ENCODE results near the gene CITED2.
"Not testable (repeated sequence)": the region's sequence is repeated elsewhere in the genome, so short reads cannot be mapped to it uniquely, and the experiment has no call there.

The CITED2 gene

GRCh38 chr6:139374357-139375225 lies at the start of gene CITED2:
TSS of gene CITED2 (minus strand) at chr6:139374648. CDS start at chr6:139373944, 704 bp downstream.
- DNase-seq: peak; percentile 98

- no peak for DNase-seq
Observed at GRCh38 chr6:139423037-139423703, 48.7 kb upstream of the CITED2 start.

GRCh38 chr6:139422105-139423036 lies 47.9 kb upstream of the CITED2 start:
- no peak for DNase-seq

GRCh38 chr6:139418481-139419132 lies 44.2 kb upstream of the CITED2 start:
- no peak for DNase-seq

- no peak for DNase-seq
Observed at GRCh38 chr6:139416146-139416545, 41.7 kb upstream of the CITED2 start.

GRCh38 chr6:139415365-139415764 lies 40.9 kb upstream of the CITED2 start:
- DNase-seq: no peak

- not testable (repeated sequence) for DNase-seq
Observed at GRCh38 chr6:139412103-139412502, 37.7 kb upstream of the CITED2 start.

- peak; percentile 93 for DNase-seq
Observed at GRCh38 chr6:139409026-139409425, 34.6 kb upstream of the CITED2 start.

GRCh38 chr6:139407718-139408222 lies 33.3 kb upstream of the CITED2 start:
- DNase-seq: peak; percentile 97

- DNase-seq: peak; percentile 40
Observed at GRCh38 chr6:139406577-139407343, 32.3 kb upstream of the CITED2 start.

GRCh38 chr6:139402876-139403386 lies 28.5 kb upstream of the CITED2 start:
- DNase-seq: peak; percentile 93

- no peak for DNase-seq
Observed at GRCh38 chr6:139398658-139399057, 24.2 kb upstream of the CITED2 start.

GRCh38 chr6:139395891-139396301 lies 21.4 kb upstream of the CITED2 start:
- DNase-seq: no peak

- DNase-seq: peak; percentile 26
Observed at GRCh38 chr6:139395371-139395770, 20.9 kb upstream of the CITED2 start.

- no peak for DNase-seq
Observed at GRCh38 chr6:139394027-139394649, 19.7 kb upstream of the CITED2 start.

- peak; percentile 72 for DNase-seq
Observed at GRCh38 chr6:139392794-139393193, 18.3 kb upstream of the CITED2 start.

- no peak for DNase-seq
Observed at GRCh38 chr6:139391709-139392108, 17.3 kb upstream of the CITED2 start.

GRCh38 chr6:139390447-139390846 lies 16.0 kb upstream of the CITED2 start:
- DNase-seq: no peak

- DNase-seq: no peak
Observed at GRCh38 chr6:139388384-139388783, 13.9 kb upstream of the CITED2 start.

GRCh38 chr6:139386404-139386803 lies 12.0 kb upstream of the CITED2 start:
- DNase-seq: no peak

Measured in fibroblast of upper back skin (primary cell).